Measurements from ENCODE around the gene CENPVL1.

DNA sequence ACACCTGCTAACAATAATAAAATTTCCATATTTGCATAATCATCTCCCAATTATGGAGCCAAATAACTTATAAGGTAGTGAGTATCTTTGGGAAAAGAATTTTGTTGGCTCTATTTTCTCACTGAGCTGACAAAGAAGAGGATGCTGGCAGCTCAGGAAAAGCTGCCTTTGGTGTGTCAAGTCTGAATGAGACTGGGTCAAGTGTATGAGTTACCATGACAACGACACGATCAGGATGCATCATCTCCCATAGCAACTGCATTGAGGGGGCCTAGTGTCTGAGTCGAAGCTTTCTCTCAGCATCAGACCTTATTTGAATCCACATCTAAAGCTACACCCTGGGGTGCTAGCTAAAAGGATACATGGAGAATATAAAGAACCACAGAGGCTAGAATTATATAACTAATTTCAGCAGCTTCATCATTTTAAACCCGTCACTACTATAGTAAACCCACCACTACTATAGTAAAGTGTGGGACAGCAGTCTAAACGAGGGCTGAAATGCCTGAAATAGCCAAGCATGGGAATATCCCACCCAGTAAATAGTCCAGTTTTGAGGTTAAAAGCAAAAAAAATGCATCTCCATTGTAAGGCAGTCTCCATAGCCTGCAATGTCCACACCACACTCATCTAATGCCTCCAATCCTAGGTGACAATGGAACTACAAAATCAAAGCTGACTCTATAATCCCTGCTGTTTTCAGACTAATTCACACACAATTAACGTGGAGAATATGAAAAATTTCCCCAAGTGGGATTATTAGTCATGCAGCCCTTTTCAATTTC is 48.9 kb downstream of the CENPVL1 start:
- no peak for TF ChIP-seq EZH2 (IDR thresholded peaks at IDR 0.05; ENCODE audit: low read length)
- TF ChIP-seq, protein P1, sequence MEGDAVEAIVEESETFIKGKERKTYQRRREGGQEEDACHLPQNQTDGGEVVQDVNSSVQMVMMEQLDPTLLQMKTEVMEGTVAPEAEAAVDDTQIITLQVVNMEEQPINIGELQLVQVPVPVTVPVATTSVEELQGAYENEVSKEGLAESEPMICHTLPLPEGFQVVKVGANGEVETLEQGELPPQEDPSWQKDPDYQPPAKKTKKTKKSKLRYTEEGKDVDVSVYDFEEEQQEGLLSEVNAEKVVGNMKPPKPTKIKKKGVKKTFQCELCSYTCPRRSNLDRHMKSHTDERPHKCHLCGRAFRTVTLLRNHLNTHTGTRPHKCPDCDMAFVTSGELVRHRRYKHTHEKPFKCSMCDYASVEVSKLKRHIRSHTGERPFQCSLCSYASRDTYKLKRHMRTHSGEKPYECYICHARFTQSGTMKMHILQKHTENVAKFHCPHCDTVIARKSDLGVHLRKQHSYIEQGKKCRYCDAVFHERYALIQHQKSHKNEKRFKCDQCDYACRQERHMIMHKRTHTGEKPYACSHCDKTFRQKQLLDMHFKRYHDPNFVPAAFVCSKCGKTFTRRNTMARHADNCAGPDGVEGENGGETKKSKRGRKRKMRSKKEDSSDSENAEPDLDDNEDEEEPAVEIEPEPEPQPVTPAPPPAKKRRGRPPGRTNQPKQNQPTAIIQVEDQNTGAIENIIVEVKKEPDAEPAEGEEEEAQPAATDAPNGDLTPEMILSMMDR (optimal IDR thresholded peaks at IDR 0.05 in 1 of 3, IDR thresholded peaks at IDR 0.05 in 1 of 3, conservative IDR thresholded peaks at IDR 0.05 in 1 of 3; ENCODE audit: extremely low read depth in 1 of 3, insufficient read depth in 2 of 3, low read length in 3 of 3) = no peak

Measured in keratinocyte (primary cell).